Kidney (tissue), 14 donors: Measurements from ENCODE around the gene ZFP36L1. TPM values are rescaled to one million over a fixed set of nuclear protein-coding genes. Genes with fewer than 3 reads are reported as not detected.

Experiments
- DNase-seq, 5 donors: peaks; one replicate each; pipeline ENCODE4 v3.0.0-alpha.2; 2013 to 2020
- FAIRE-seq: peaks from 2 replicates; lab custom pipeline; 2012; peaks lifted over from hg19 to GRCh38; lab: Jason Lieb, UNC
- H3K27ac ChIP-seq, 2 donors: one replicate each; pipeline ENCODE4 v1.7.0; 2013; ENCODE audit warnings: low read depth in 2 of 2, low read length in 2 of 2, inconsistent platforms in 1 of 2
- H3K27me3 ChIP-seq: one replicate; pipeline ENCODE4 v1.7.1; 2013; ENCODE audit warnings: low read length, inconsistent platforms; ENCODE audit not compliant: control insufficient read depth, insufficient read depth
- H3K36me3 ChIP-seq, 3 donors: one replicate each; pipeline versions ENCODE4 v1.7.0 to v1.7.1; 2013; ENCODE audit warnings: low read length in 3 of 3, control low read depth in 1 of 3, inconsistent platforms in 1 of 3; ENCODE audit not compliant: insufficient read depth in 3 of 3, control insufficient read depth in 2 of 3
- H3K4me1 ChIP-seq, 3 donors: one replicate each; pipeline versions ENCODE4 v1.7.0 to v1.7.1; 2013; ENCODE audit warnings: low read length in 3 of 3, inconsistent platforms in 1 of 3, low read depth in 1 of 3; ENCODE audit not compliant: control insufficient read depth in 2 of 3, insufficient read depth in 2 of 3
- H3K4me3 ChIP-seq, 3 donors: one replicate each; pipeline versions ENCODE4 v1.7.0 to v1.8.1; 2013; ENCODE audit warnings: low read length in 3 of 3, control low read depth in 1 of 3, inconsistent platforms in 1 of 3
- H3K9ac ChIP-seq, 3 donors: one replicate each; pipeline versions ENCODE4 v1.7.0 to v1.7.1; 2013; ENCODE audit warnings: low read length in 3 of 3, control low read depth in 1 of 3, inconsistent platforms in 1 of 3
- H3K9me3 ChIP-seq, 3 donors: one replicate each; pipeline versions ENCODE4 v1.7.0 to v1.7.1; 2013; ENCODE audit warnings: low read length in 3 of 3, control low read depth in 1 of 3, inconsistent platforms in 1 of 3; ENCODE audit not compliant: control insufficient read depth in 2 of 3, insufficient read depth in 1 of 3
- CTCF ChIP-seq: IDR thresholded peaks from 3 replicates; pipeline ENCODE4 v1.5.1; 2012; ENCODE audit warnings: mild to moderate bottlenecking, moderate library complexity, borderline replicate concordance; ENCODE audit not compliant: insufficient read depth; ENCODE audit errors: extremely low read depth
- intact Hi-C: fragments of 100-400 bp; cut with DNase I; formaldehyde crosslinking; loops from one replicate; pipeline ENCODE4 v1.11.1; 2022
- polyA plus RNA-seq: library from polyadenylated mRNA; stranded (reverse); fragments of 350-450 nt; fragmentation: Illumina TruSeq; extraction: RNeasy Lipid Tissue Mini Kit (QIAGEN cat#74804); gene quantifications from one replicate; pipeline ENCODE4 v1.2.3, GENCODE V29; 2014; ENCODE audit warnings: low read depth, low replicate concordance; ENCODE audit not compliant: insufficient read depth
- total RNA-seq: library from RNA; stranded (reverse); fragmentation: NEBNext Ultra II Directional; extraction: Animal tissue kit (Norgen Biotek cat#: 25700); gene quantifications from one replicate; pipeline ENCODE4 v1.2.1, GENCODE V29; 2021
- donor health status: control.
- donor health status: control.
- donor health status: control.
- donor health status: control.
- donor health status: control.
- donor health status: DM: yes; HTN: yes; CAD: no.
- donor health status: Normal renal cell carcinoma (clear cell type).

Gene ZFP36L1
- total and polyA plus RNA-seq, 2 donors from 2014 or later: 73.3 to 289 TPM

GRCh38 chr14:68740788-68741476 is 51.9 kb downstream of the ZFP36L1 start:
- DNase-seq: no peak
- no peak for TF ChIP-seq CTCF
- no peak for FAIRE-seq
- Histone ChIP-seq H3K27ac (no peak overlapping the region), H3K4me1 (peaks cover 0 to 5% (median 4%) of the 10 kb centered on the region in 3 donors), H3K4me3 (no peak overlapping the region), H3K9ac (no peak overlapping the region), H3K27me3 (no peaks in the 10 kb centered on the region), H3K9me3 (no peaks in the 10 kb centered on the region), H3K36me3 (no peaks in the 10 kb centered on the region)
- intact Hi-C loops: no loop called here

- intact Hi-C loops: no loop called here
- TF ChIP-seq CTCF: no peak
- Histone ChIP-seq H3K4me1 (peaks cover 0 to 5% (median 4%) of the 10 kb centered on the region in 3 donors), H3K27me3 (no peaks in the 10 kb centered on the region), H3K9ac (no peak overlapping the region), H3K9me3 (no peaks in the 10 kb centered on the region), H3K36me3 (no peaks in the 10 kb centered on the region), H3K27ac (no peak overlapping the region), H3K4me3 (no peak overlapping the region)
- DNase-seq (no peak), FAIRE-seq (no peak)
These were observed 53.2 kb downstream of the ZFP36L1 start for GRCh38 chr14:68739701-68740100.

GRCh38 chr14:68738559-68738958 is 54.3 kb downstream of the ZFP36L1 start:
- Histone ChIP-seq H3K36me3 (no peaks in the 10 kb centered on the region), H3K27me3 (no peaks in the 10 kb centered on the region), H3K27ac (no peak overlapping the region), H3K9me3 (no peaks in the 10 kb centered on the region), H3K9ac (no peak overlapping the region), H3K4me3 (no peak overlapping the region), H3K4me1 (peaks cover 0 to 8% (median 5%) of the 10 kb centered on the region in 3 donors)
- TF ChIP-seq CTCF: no peak
- no peak for DNase-seq
- no peak for FAIRE-seq
- intact Hi-C loops: no loop called here

Other genes starting within 250 kb of the ZFP36L1 start
- 184 TPM for gene ACTN1, start 186.2 kb upstream of the ZFP36L1 start, total RNA-seq
- 20.1 TPM for gene ACTN1, start 186.2 kb upstream of the ZFP36L1 start, polyA plus RNA-seq